ENCODE results near the gene IGF2BP2. TPM values are rescaled to one million over a fixed set of nuclear protein-coding genes. Genes with fewer than 3 reads are reported as not detected.

The IGF2BP2 gene
- total and polyA plus RNA-seq, 2 of the 8 experiments (the other 6 are each of a cell fraction or from before 2014, with no cell fraction given) = 7.4 to 121 TPM

GRCh38 chr3:185851959-185852358 is 27.1 kb upstream of the IGF2BP2 start:
- peaks cover 0 to 4% of the 10 kb centered on the region in 2 experiments; a peak in 1 of 4 replicates for H3K9me3 ChIP-seq (ENCODE audit: insufficient read depth in 2 of 2, low read depth in 1 of 2, low read length in 1 of 2)
- H2BK20ac ChIP-seq (ENCODE audit: low read length) = no peak overlapping the region
- DNase-seq (ENCODE audit: low read depth in 1 of 2, low spot score in 2 of 2) = no peak
- FAIRE-seq = no peak
- H3K4ac ChIP-seq (replicated peaks; ENCODE audit: insufficient read length, low read depth, low read length) = no peak overlapping the region
- no peaks in the 10 kb centered on the region for H3K4me1 ChIP-seq (replicated peaks in 1 of 4; ENCODE audit: control insufficient read depth in 3 of 4, insufficient read depth in 4 of 4, low read length in 3 of 4)
- no peak overlapping the region for H3K9ac ChIP-seq (replicated peaks in 1 of 4; ENCODE audit: extremely low read depth in 1 of 4, low read depth in 3 of 4, low read length in 3 of 4)
- H3K14ac ChIP-seq (ENCODE audit: insufficient read length) = no peak overlapping the region
- no peak overlapping the region for H3K18ac ChIP-seq (ENCODE audit: extremely low read depth, low read length)
- H3K27me3 ChIP-seq (replicated peaks in 1 of 4; ENCODE audit: control insufficient read depth in 3 of 4, extremely low read depth in 1 of 4, insufficient read depth in 3 of 4, low read length in 3 of 4) = no peaks in the 10 kb centered on the region
- H3K36me3 ChIP-seq (ENCODE audit: control insufficient read depth in 2 of 4, insufficient read depth in 4 of 4, low read length in 3 of 4) = no peaks in the 10 kb centered on the region
- CTCF ChIA-PET (ENCODE audit: partially characterized antibody) = interaction anchor here (0.7 to 1.0 kb wide), 2 partner anchors 28 to 191 kb away, joined by 3 read pairs; no protein-coding TSS in a partner anchor
- no peak overlapping the region for H3K23ac ChIP-seq (ENCODE audit: insufficient read length)
- no peaks in the 10 kb centered on the region for H4K20me1 ChIP-seq (replicated peaks in 1 of 2; ENCODE audit: control insufficient read depth in 1 of 2, insufficient read depth in 2 of 2, low read length in 2 of 2)
- no peaks in the 10 kb centered on the region for H3K79me1 ChIP-seq (ENCODE audit: low read depth, low read length)
- H2AK5ac ChIP-seq (ENCODE audit: low read depth, low read length) = no peak overlapping the region
- POLR2A ChIA-PET (ENCODE audit: partially characterized antibody) = interaction anchor here (0.6 kb wide), 1 partner anchor 13 kb away, joined by 3 read pairs; no protein-coding TSS in a partner anchor
- no peak overlapping the region for H4K91ac ChIP-seq (replicated peaks; ENCODE audit: insufficient read length, low read length)
- H3K23me2 ChIP-seq (ENCODE audit: low read depth, low read length) = no peaks in the 10 kb centered on the region
- H4K5ac ChIP-seq (ENCODE audit: insufficient read length, low read depth, low read length) = no peak overlapping the region
- H3K4me3 ChIP-seq (ENCODE audit: extremely low read depth in 1 of 4, insufficient read depth in 2 of 4, low read depth in 3 of 4, low read length in 4 of 4) = no peak overlapping the region
- TF ChIP-seq ASH2L (IDR thresholded peaks at IDR 0.05; ENCODE audit: low read length) (no peak), EZH2 (IDR thresholded peaks at IDR 0.05; ENCODE audit: low read depth, low read length, severe bottlenecking) (no peak), HDAC2 (IDR thresholded peaks at IDR 0.05; ENCODE audit: borderline replicate concordance in 1 of 2, low read depth in 2 of 2, low read length in 2 of 2) (no peak), SUZ12 (IDR thresholded peaks at IDR 0.05; ENCODE audit: low read length) (no peak)
- 80% methylated on average over 1 of the region's 1 CpG; no CpG with 5 or more reads in 1 of the 2 experiments for WGBS, 2 experiments (ENCODE audit: extremely low coverage in 1 of 2, insufficient coverage in 1 of 2, insufficient read length in 1 of 2, insufficient replicate concordance in 2 of 2, low coverage in 1 of 2, low lambda C conversion rate in 2 of 2, missing lambda C conversion rate in 1 of 2)
- H3K79me2 ChIP-seq (ENCODE audit: control insufficient read depth in 1 of 2, insufficient read depth in 2 of 2, low read length in 2 of 2) = no peaks in the 10 kb centered on the region
- no peak overlapping the region for H2AFZ ChIP-seq (ENCODE audit: low read length)
- H4K8ac ChIP-seq (ENCODE audit: extremely low read depth, insufficient read depth, low read length) = no peak overlapping the region
- H3K4me2 ChIP-seq (ENCODE audit: insufficient read depth in 1 of 2, low read depth in 2 of 2, low read length in 2 of 2) = no peak overlapping the region
- H2BK120ac ChIP-seq (replicated peaks; ENCODE audit: low read depth, low read length) = no peak overlapping the region
- H2BK15ac ChIP-seq (ENCODE audit: low read length) = no peak overlapping the region
- no peak overlapping the region for H3K56ac ChIP-seq (replicated peaks; ENCODE audit: insufficient read length, low read depth, low read length)
- no peak overlapping the region for H3K27ac ChIP-seq (ENCODE audit: low read depth, low read length)
- no peak overlapping the region for H2BK12ac ChIP-seq (ENCODE audit: low read depth, low read length)
- no peak overlapping the region for H2BK5ac ChIP-seq (ENCODE audit: low read depth, low read length)

Measured in H1 (cell line).